Aorta (tissue), 5 donors: ENCODE data around the gene NECTIN2. TPM values are rescaled to one million over a fixed set of nuclear protein-coding genes. Genes with fewer than 3 reads are reported as not detected.
"Not testable (repeated sequence)": the region's sequence is repeated elsewhere in the genome, so short reads cannot be mapped to it uniquely, and the experiment has no call there.

Source experiments
- ATAC-seq: fragments of 200-7000 bp; cut with Tn5 transposase; one replicate; pipeline ENCODE4 v1.9.1; 2022; ENCODE audit warnings: moderate library complexity; ENCODE audit not compliant: low FRiP score
- DNase-seq, 2 donors: peaks; one replicate each; pipeline ENCODE4 v3.0.0-alpha.2; 2020
- H3K27ac ChIP-seq, 2 donors: one replicate each; pipeline ENCODE4 v1.5.1; 2013; ENCODE audit warnings: low read length in 2 of 2, mild to moderate bottlenecking in 2 of 2, moderate library complexity in 2 of 2, control low read depth in 1 of 2, inconsistent platforms in 1 of 2, low read depth in 1 of 2
- H3K27me3 ChIP-seq, 2 donors: one replicate each; pipeline ENCODE4 v1.6.1; 2013; ENCODE audit warnings: control low read depth in 1 of 2, low read length in 1 of 2, mild to moderate bottlenecking in 1 of 2, moderate library complexity in 1 of 2; ENCODE audit not compliant: insufficient read depth in 2 of 2, control insufficient read depth in 1 of 2
- H3K36me3 ChIP-seq, 2 donors: one replicate each; pipeline ENCODE4 v1.6.1; 2013; ENCODE audit warnings: control low read depth in 1 of 2, low read length in 1 of 2, mild to moderate bottlenecking in 1 of 2; ENCODE audit not compliant: insufficient read depth in 2 of 2, control insufficient read depth in 1 of 2
- H3K4me1 ChIP-seq, 2 donors: one replicate each; pipeline ENCODE4 v1.6.1; 2013; ENCODE audit warnings: low read length in 2 of 2, control low read depth in 1 of 2, mild to moderate bottlenecking in 1 of 2, moderate library complexity in 1 of 2; ENCODE audit not compliant: insufficient read depth in 2 of 2, control insufficient read depth in 1 of 2
- H3K4me3 ChIP-seq, 2 donors: one replicate each; pipeline ENCODE4 v1.5.1; 2013; ENCODE audit warnings: low read length in 2 of 2, control low read depth in 1 of 2, mild to moderate bottlenecking in 1 of 2
- H3K9me3 ChIP-seq: one replicate; pipeline ENCODE4 v1.6.1; 2013; ENCODE audit warnings: mild to moderate bottlenecking, low read length; ENCODE audit not compliant: control insufficient read depth
- WGBS, 2 donors: extraction: QIAGEN DNeasy Blood & Tissue Kit; methylation state at CpG; one replicate each; pipeline ENCODE4 v1.1.7; 2013; 5-methylcytosine and 5-hydroxymethylcytosine counted together
- intact Hi-C, 2 donors: fragments of 100-400 bp; cut with DNase I; formaldehyde crosslinking; loops; one replicate each; pipeline versions ENCODE4 v1.14.2 to v1.15.0; 2022
- polyA plus RNA-seq, 2 donors: library from polyadenylated mRNA; stranded (reverse); fragments of 200-250 nt; gene quantifications; one replicate each; pipeline ENCODE4 v1.2.3, GENCODE V29; 2013
- total RNA-seq, 2 donors: library from RNA; stranded (reverse); fragmentation: NEBNext Ultra II Directional; extraction: Animal tissue kit (Norgen Biotek cat#: 25700); gene quantifications; one replicate each; pipeline ENCODE4 v1.2.1, GENCODE V29; 2021
- donor health status: healthy with polysubstance abuse.
- donor health status: Bipolar disorder and iron deficiency.
- donor health status: DM: no; HTN: no; CAD: no.
- donor health status: DM: no; HTN: no; CAD: no.
- donor health status: DM: yes; HTN: yes; CAD: no.

Gene NECTIN2
- total and polyA plus RNA-seq, 4 donors, result 27.8 to 97.8 (median 68.8) TPM

- Histone ChIP-seq H3K27me3 (no peaks in the 10 kb centered on the region), H3K9me3 (no peaks in the 10 kb centered on the region), H3K36me3 (no peaks in the 10 kb centered on the region), H3K27ac (peak overlapping the region; percentile 44 to 85), H3K4me1 (no peaks in the 10 kb centered on the region), H3K4me3 (no peak overlapping the region)
- 66 to 78% methylated on average over 10 of the region's 10 CpGs for WGBS, 2 donors
- intact Hi-C loops, result no loop called here
- no peak for ATAC-seq
- no peak for DNase-seq
These were observed 23.3 kb upstream of the NECTIN2 start for GRCh38 chr19:44822670-44823372.

GRCh38 chr19:44823373-44823698 is 22.8 kb upstream of the NECTIN2 start:
- intact Hi-C loops, result no loop called here
- no peaks in the 10 kb centered on the region for H3K9me3 ChIP-seq
- WGBS, 2 donors, result 61% methylated on average over 4 of the region's 4 CpGs
- no peak overlapping the region for H3K27ac ChIP-seq
- DNase-seq (no peak), ATAC-seq (no peak)
- H3K27me3 ChIP-seq, result no peaks in the 10 kb centered on the region
- no peak overlapping the region for H3K4me3 ChIP-seq
- no peaks in the 10 kb centered on the region for H3K36me3 ChIP-seq
- no peaks in the 10 kb centered on the region for H3K4me1 ChIP-seq

GRCh38 chr19:44824761-44825160 is 21.3 kb upstream of the NECTIN2 start:
- no peaks in the 10 kb centered on the region for H3K27me3 ChIP-seq
- H3K36me3 ChIP-seq, result no peaks in the 10 kb centered on the region
- ATAC-seq, result no peak
- H3K4me3 ChIP-seq, result no peak overlapping the region
- intact Hi-C loops, result no loop called here
- H3K4me1 ChIP-seq, result no peaks in the 10 kb centered on the region
- H3K27ac ChIP-seq, result no peak overlapping the region
- H3K9me3 ChIP-seq, result no peaks in the 10 kb centered on the region
- no peak for DNase-seq
- 69 to 87% methylated on average over 4 of the region's 4 CpGs for WGBS, 2 donors

- H3K4me1 ChIP-seq, intact Hi-C loops: not testable (repeated sequence)
- WGBS, 2 donors, result 50 to 67% methylated on average over 6 of the region's 6 CpGs
These were observed 13.2 kb upstream of the NECTIN2 start for GRCh38 chr19:44832875-44833274.

DNA sequence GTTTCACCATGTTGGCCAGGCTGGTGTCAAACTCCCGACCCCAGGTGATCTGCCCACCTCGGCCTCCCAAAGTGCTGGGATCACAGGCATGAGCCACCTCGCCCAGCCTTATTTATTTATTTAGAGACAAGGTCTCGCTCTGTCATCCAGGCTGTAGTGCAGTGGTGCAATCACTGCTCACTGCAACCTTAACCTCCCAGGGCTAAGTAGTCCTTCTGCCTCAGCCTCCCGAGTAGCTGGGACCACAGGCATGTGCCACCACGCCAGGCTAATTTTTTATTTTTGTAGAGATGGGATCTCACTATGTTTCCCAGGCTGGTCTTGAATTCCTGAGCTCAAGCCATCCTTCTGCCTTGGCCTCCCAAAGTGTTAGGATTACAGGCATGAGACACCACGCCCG is 11.7 kb upstream of the NECTIN2 start:
- 87 to 94% methylated on average over 8 of the region's 8 CpGs for WGBS, 2 donors
- ATAC-seq, DNase-seq, H3K36me3 ChIP-seq, H3K9me3 ChIP-seq, H3K27me3 ChIP-seq, intact Hi-C loops, H3K4me1 ChIP-seq, H3K4me3 ChIP-seq, H3K27ac ChIP-seq: not testable (repeated sequence)

More at GRCh38 chr19:44832875-44833274, 13.2 kb upstream of the NECTIN2 start:
- not testable (repeated sequence) for H3K4me3 ChIP-seq, DNase-seq, H3K27me3 ChIP-seq, H3K36me3 ChIP-seq, H3K27ac ChIP-seq, ATAC-seq, H3K9me3 ChIP-seq

GRCh38 chr19:44839276-44839675 is 6.8 kb upstream of the NECTIN2 start:
- ATAC-seq, result no peak
- WGBS, 2 donors, result 94 to 97% methylated on average over 2 of the region's 2 CpGs
- intact Hi-C loops, result no loop called here

GRCh38 chr19:44840811-44841210 is 5.3 kb upstream of the NECTIN2 start:
- H3K36me3 ChIP-seq, result no peaks in the 10 kb centered on the region
- no peak for ATAC-seq
- H3K9me3 ChIP-seq, result no peaks in the 10 kb centered on the region
- H3K4me3 ChIP-seq, result no peak overlapping the region
- no peaks in the 10 kb centered on the region for H3K27me3 ChIP-seq
- 73 to 81% methylated on average over 7 of the region's 7 CpGs for whole genome bisulfite sequencing, 2 donors
- H3K27ac ChIP-seq, result no peak overlapping the region
- no peak for DNase-seq
- H3K4me1 ChIP-seq, result no peaks in the 10 kb centered on the region
- intact Hi-C loops, result loop anchor here (5.0 kb wide), 2 partner anchors 59 to 119 kb away; no protein-coding TSS in a partner anchor

More at GRCh38 chr19:44839276-44839675, 6.8 kb upstream of the NECTIN2 start:
- no peaks in the 10 kb centered on the region for H3K27me3 ChIP-seq
- no peak overlapping the region for H3K27ac ChIP-seq
- H3K36me3 ChIP-seq, result no peaks in the 10 kb centered on the region
- H3K4me1 ChIP-seq, result no peaks in the 10 kb centered on the region
- DNase-seq, result no peak
- no peak overlapping the region for H3K4me3 ChIP-seq
- no peaks in the 10 kb centered on the region for H3K9me3 ChIP-seq

- WGBS, 2 donors, result 76 to 88% methylated on average over 3 of the region's 3 CpGs
- Histone ChIP-seq H3K9me3 (no peaks in the 10 kb centered on the region), H3K36me3 (no peaks in the 10 kb centered on the region), H3K27me3 (no peaks in the 10 kb centered on the region), H3K27ac (no peak overlapping the region), H3K4me1 (no peaks in the 10 kb centered on the region), H3K4me3 (no peak overlapping the region)
- ATAC-seq, result no peak
- no peak for DNase-seq
- intact Hi-C loops, result loop anchor here (5.0 kb wide), 2 partner anchors 59 to 119 kb away; no protein-coding TSS in a partner anchor
These were observed 4.9 kb upstream of the NECTIN2 start for GRCh38 chr19:44841231-44841630.

DNA sequence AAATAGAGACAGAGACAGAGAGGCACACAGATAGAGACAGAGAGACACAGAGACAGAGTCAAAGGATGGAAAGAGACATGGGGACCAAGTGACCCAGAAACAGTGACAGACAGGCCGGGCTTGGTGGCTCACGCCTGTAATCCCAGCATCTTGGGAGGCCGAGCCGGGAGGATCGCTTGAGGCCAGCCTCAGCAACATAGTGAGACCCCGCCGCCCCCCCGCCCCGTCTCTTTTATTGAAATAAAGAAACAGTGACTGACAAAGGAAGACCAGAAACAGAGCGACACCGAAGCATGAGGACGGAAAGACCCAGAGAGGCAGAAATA is 848 bp upstream of the NECTIN2 start:
- H3K36me3 ChIP-seq, result no peaks in the 10 kb centered on the region
- ATAC-seq, result no peak
- H3K4me1 ChIP-seq, result no peaks in the 10 kb centered on the region
- DNase-seq, result peak; percentile 62 to 82
- intact Hi-C loops, result loop anchor here in 1 of 2 donors (1.0 kb wide), 1 partner anchor 45 kb away; no protein-coding TSS in a partner anchor
- H3K27me3 ChIP-seq, result no peaks in the 10 kb centered on the region
- H3K9me3 ChIP-seq, result no peaks in the 10 kb centered on the region
- H3K27ac ChIP-seq, result peak overlapping the region in 1 of 2 donors; percentile 59
- WGBS, 2 donors, result 6 to 7% methylated on average over 12 of the region's 12 CpGs
- H3K4me3 ChIP-seq, result no peak overlapping the region
